K562 (cell line): ENCODE results near the gene NEMP1. TPM values are rescaled to one million over a fixed set of nuclear protein-coding genes. Genes with fewer than 3 reads are reported as not detected.

Experiments
- ATF6 ChIP-seq: sonication (generic); formaldehyde crosslinking; IDR thresholded peaks from 2 replicates; pipeline ENCODE4 v1.4.0; 2020; ENCODE audit warnings: mild to moderate bottlenecking, missing genetic modification reagents
- BHLHE40 ChIP-seq: IDR thresholded peaks from 2 replicates; pipeline ENCODE4 v1.6.1; 2011; ENCODE audit warnings: low read length, improper control_type of control experiment
- E2F3 ChIP-seq: fragments of 250-450 bp; sonication (Bioruptor Pico); IDR thresholded peaks from 2 replicates; pipeline ENCODE4 v1.4.0; 2020; ENCODE audit warnings: mild to moderate bottlenecking
- GABPB2 ChIP-seq: fragments of 250-450 bp; sonication (Bioruptor Pico); conservative IDR thresholded peaks from 2 replicates; pipeline ENCODE4 v1.5.1; 2021; ENCODE audit warnings: mild to moderate bottlenecking
- GTF2E2 ChIP-seq: fragments of 200-800 bp; sonication (Bioruptor generic); IDR thresholded peaks from 2 replicates; pipeline ENCODE4 v1.6.1; 2016; ENCODE audit warnings: missing genetic modification characterization, missing compliant biosample characterization
- HDAC8 ChIP-seq: fragments of 450-650 bp; IDR thresholded peaks from 2 replicates; pipeline ENCODE4 v1.6.1; 2016; ENCODE audit warnings: mild to moderate bottlenecking, missing genetic modification characterization, moderate library complexity, missing compliant biosample characterization
- MAFK ChIP-seq: IDR thresholded peaks from 2 replicates; pipeline ENCODE4 v1.6.1; 2011; ENCODE audit warnings: low read length, improper control_type of control experiment
- NFE2L1 ChIP-seq: fragments of 450-650 bp; IDR thresholded peaks from 2 replicates; pipeline ENCODE4 v1.6.1; 2016; ENCODE audit warnings: missing genetic modification characterization, low read depth, mild to moderate bottlenecking, missing compliant biosample characterization, moderate library complexity, borderline replicate concordance
- NUFIP1 ChIP-seq: fragments of 450-650 bp; IDR thresholded peaks from 2 replicates; pipeline ENCODE4 v1.6.1; 2018; ENCODE audit not compliant: partially characterized antibody
- RBM17 ChIP-seq: fragments of 200-400 bp; formaldehyde crosslinking; IDR thresholded peaks from 2 replicates; pipeline ENCODE4 v1.6.1; 2017; ENCODE audit warnings: low read depth, mild to moderate bottlenecking, low read length, borderline replicate concordance
- SAP30 ChIP-seq: fragments of 200-600 bp; sonication (generic); IDR thresholded peaks from 2 replicates; pipeline ENCODE4 v1.6.1; 2012; ENCODE audit warnings: borderline replicate concordance, low read depth, mild to moderate bottlenecking, moderate library complexity, low read length, control low read depth, inconsistent platforms; ENCODE audit not compliant: insufficient read depth, poor library complexity, severe bottlenecking
- SFPQ ChIP-seq: fragments of 200-400 bp; formaldehyde crosslinking; IDR thresholded peaks from 2 replicates; pipeline ENCODE4 v1.6.1; 2017; ENCODE audit warnings: mild to moderate bottlenecking, low read depth, low read length, moderate library complexity
- SP2 ChIP-seq: IDR thresholded peaks from 2 replicates; pipeline ENCODE4 v1.6.1; 2011; ENCODE audit warnings: mild to moderate bottlenecking, low read depth, low read length, moderate library complexity; ENCODE audit not compliant: poor library complexity, severe bottlenecking; ENCODE audit errors: extremely low read depth
- SRSF9 ChIP-seq: fragments of 200-400 bp; formaldehyde crosslinking; IDR thresholded peaks from 2 replicates; pipeline ENCODE4 v1.6.1; 2017; ENCODE audit warnings: low read depth, low read length, borderline replicate concordance
- TEAD1 ChIP-seq, 2 experiments: fragments of 450-650 bp in 1 of 2; sonication (generic) in 1 of 2; formaldehyde crosslinking; IDR thresholded peaks; 2 replicates each; pipeline versions ENCODE4 v1.4.0 to v1.8.0; 2020 to 2022; ENCODE audit warnings: mild to moderate bottlenecking in 2 of 2, missing genetic modification reagents in 1 of 2
- YBX1 ChIP-seq: fragments of 450-650 bp; IDR thresholded peaks from 2 replicates; pipeline ENCODE4 v1.7.1; 2016; ENCODE audit warnings: mild to moderate bottlenecking
- ZNF263 ChIP-seq: sonication (generic); formaldehyde crosslinking; IDR thresholded peaks from 2 replicates; pipeline ENCODE4 v1.8.0; 2022; ENCODE audit warnings: mild to moderate bottlenecking, missing genetic modification reagents, borderline replicate concordance
- ZNF280A ChIP-seq: fragments of 450-650 bp; IDR thresholded peaks from 2 replicates; pipeline ENCODE4 v1.6.1; 2018; ENCODE audit warnings: mild to moderate bottlenecking, low read depth; ENCODE audit not compliant: partially characterized antibody
- ZNF398 ChIP-seq: fragments of 250-450 bp; sonication (Bioruptor Pico); IDR thresholded peaks from 2 replicates; pipeline ENCODE4 v1.8.0; 2021; ENCODE audit warnings: moderate library complexity, mild to moderate bottlenecking, inconsistent platforms
- ZNF695 ChIP-seq: fragments of 450-650 bp; formaldehyde crosslinking; IDR thresholded peaks from 2 replicates; pipeline ENCODE4 v1.4.0; 2020; ENCODE audit warnings: mild to moderate bottlenecking, moderate library complexity
- ZNF785 ChIP-seq: fragments of 250-450 bp; sonication (Bioruptor Pico); IDR thresholded peaks from 2 replicates; pipeline ENCODE4 v1.4.0; 2020; ENCODE audit warnings: mild to moderate bottlenecking
- polyA plus RNA-seq, 8 experiments: library from polyadenylated mRNA; depleted of rRNA in 4 of 8; stranded (reverse) in 5 of 8; unstranded in 3 of 8; fragments of >200 nt; fragmentation: Nextera tagmentation in 2 of 8; fragmentation: Illumina TruSeq in 1 of 8; extraction: Ambion mirVana in 2 of 8; extraction: Trizol in 1 of 8; gene quantifications; 2 replicates each; pipeline versions ENCODE4 v1.2.1 to v1.2.3, GENCODE V29; 2011 to 2014; ENCODE audit warnings: inconsistent platforms in 1 of 8, missing spikeins in 1 of 8
- total RNA-seq, 7 experiments: library from RNA; depleted of rRNA in 6 of 7; stranded (reverse); fragments of >200 nt in 6 of 7; fragmentation: Illumina TruSeq in 2 of 7; extraction: Trizol in 2 of 7; gene quantifications; 2 replicates each; pipeline versions ENCODE4 v1.2.1 to v1.2.3, GENCODE V29; 2011 to 2021; ENCODE audit warnings: low replicate concordance in 1 of 7

Gene NEMP1
- total and polyA plus RNA-seq, 9 of the 15 experiments (the other 6 are each of a cell fraction or from before 2014, with no cell fraction given), result 9.5 to 82.2 (median 41.2) TPM

DNA sequence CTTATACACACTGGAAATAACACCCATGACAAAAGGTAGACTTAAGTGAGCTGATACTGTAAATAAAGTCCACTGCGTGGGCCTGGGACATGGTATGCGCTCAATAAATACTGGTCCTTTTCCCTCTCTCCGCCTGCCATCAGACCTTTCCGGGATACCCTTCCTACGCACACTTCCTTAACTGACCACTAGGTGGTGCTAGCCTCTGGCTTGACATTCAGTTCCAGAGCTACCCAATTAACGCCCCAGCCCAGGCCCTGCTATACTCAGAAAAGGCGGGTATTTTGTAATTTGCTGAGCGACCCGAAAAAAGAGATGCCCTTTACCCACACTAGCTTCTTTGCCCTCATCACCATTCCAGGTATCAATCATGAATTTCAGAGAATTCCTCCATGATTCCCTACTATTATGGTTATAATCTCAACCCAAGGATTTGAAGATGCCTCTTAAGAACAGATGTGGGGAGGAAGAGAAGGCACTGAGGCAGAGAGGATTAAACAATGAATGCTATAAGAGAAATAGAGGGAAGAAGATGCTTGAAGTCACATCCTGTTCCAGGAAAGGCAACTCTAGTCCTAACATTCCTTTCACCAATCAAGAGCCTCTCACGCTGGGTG lies 45.8 kb upstream of the NEMP1 start (continued):
- TF ChIP-seq ZNF398, result no peak
- no peak for TF ChIP-seq SAP30
- no peak for TF ChIP-seq ZNF695 (CRISPR knock-in tag)
- no peak for TF ChIP-seq NFE2L1 (tag)
- no peak for TF ChIP-seq ZNF280A
- TF ChIP-seq GTF2E2, result no peak
- 0 out of 2 replicates have a peak, but pooled peaks have one; percentile 8 for TF ChIP-seq BHLHE40
- no peak for TF ChIP-seq SRSF9
- no peak for TF ChIP-seq HDAC8 (tag)
- no peak for TF ChIP-seq NUFIP1
- no peak for TF ChIP-seq ZNF785 (CRISPR knock-in tag)
- no peak for TF ChIP-seq E2F3
- TF ChIP-seq YBX1, result no peak
- TF ChIP-seq SFPQ, result no peak
- no peak; the same call in 1 of the 2 replicates for TF ChIP-seq MAFK
- no peak for TF ChIP-seq SP2
- no peak for TF ChIP-seq ATF6 (CRISPR knock-in tag)
- TF ChIP-seq RBM17, result no peak
- peak; percentile 41; the same call in 1 of the 2 replicates for TF ChIP-seq ZNF263
- TF ChIP-seq GABPB2, result no peak
- TF ChIP-seq TEAD1 (CRISPR knock-in tag; IDR thresholded peaks at IDR 0.05), result no peak
